ENCODE measurements around the gene NECAB2.

The NECAB2 gene

DNA sequence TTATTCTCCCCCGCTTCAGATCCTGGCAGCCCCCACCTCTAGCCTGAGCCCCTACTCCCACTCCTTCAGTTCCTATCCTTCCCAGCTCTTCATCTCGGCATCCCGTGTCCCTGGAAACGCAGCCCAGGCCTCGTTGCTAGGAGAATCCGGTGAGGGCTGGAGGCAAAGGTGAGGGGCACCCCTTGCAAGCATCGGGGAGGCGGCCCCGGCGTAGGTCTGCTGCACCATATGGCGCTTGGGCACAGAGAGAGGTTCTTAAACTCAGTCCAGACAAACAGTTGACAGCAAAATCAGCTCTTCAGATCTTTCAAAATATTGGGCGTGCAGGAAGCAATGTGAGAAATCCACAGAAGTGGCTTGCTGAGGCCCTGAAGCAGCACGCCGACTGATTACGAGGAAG, 59.6 kb downstream of the NECAB2 start:
- H3K4me3 ChIP-seq (ENCODE audit: low read depth, low read length), result no peak overlapping the region

DNA sequence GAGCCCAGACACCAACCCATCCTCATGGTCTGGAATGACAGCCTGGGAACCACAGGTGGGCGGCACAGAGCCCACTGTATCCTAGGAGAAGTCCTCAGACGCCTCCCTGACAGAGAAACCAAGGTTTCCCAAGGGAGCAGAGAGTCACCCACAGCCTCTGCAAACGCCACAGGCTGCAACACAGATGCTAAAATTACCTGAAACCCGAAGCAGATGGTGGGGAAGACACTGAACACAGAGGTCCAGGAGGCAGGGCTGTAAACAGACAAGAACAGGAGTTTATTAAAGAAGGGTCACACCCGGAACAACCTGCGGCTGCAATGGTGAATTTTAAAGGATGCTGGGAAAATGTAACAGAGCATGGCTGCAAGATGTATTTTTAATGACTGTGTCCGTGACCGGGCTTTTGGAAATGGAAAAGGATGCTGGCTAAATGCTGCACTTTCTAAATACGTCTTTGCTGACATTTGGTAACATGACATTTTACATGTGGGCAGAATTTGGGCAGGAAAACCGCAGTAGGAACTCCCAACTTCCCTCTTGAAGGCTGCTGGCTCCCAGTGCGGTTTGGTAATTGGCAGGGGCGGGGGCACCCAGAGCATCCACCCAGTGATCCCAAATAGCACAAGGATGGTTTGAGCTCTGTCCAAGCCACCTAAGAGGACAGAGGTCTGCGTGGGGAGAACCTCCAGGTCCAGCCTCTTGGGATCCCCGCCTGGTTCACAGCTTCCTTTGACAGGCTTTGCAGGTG, 61.4 kb downstream of the NECAB2 start:
- TF ChIP-seq, protein P1, sequence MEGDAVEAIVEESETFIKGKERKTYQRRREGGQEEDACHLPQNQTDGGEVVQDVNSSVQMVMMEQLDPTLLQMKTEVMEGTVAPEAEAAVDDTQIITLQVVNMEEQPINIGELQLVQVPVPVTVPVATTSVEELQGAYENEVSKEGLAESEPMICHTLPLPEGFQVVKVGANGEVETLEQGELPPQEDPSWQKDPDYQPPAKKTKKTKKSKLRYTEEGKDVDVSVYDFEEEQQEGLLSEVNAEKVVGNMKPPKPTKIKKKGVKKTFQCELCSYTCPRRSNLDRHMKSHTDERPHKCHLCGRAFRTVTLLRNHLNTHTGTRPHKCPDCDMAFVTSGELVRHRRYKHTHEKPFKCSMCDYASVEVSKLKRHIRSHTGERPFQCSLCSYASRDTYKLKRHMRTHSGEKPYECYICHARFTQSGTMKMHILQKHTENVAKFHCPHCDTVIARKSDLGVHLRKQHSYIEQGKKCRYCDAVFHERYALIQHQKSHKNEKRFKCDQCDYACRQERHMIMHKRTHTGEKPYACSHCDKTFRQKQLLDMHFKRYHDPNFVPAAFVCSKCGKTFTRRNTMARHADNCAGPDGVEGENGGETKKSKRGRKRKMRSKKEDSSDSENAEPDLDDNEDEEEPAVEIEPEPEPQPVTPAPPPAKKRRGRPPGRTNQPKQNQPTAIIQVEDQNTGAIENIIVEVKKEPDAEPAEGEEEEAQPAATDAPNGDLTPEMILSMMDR (IDR thresholded peaks at IDR 0.05; ENCODE audit: borderline replicate concordance, insufficient read depth, low read depth, low read length), result no peak
- no peak overlapping the region for H3K4me3 ChIP-seq (ENCODE audit: low read depth, low read length)

More for the DNA sequence above, 59.6 kb downstream of the NECAB2 start:
- TF ChIP-seq, protein P1 (IDR thresholded peaks at IDR 0.05; ENCODE audit: borderline replicate concordance, insufficient read depth, low read depth, low read length), result no peak

DNA sequence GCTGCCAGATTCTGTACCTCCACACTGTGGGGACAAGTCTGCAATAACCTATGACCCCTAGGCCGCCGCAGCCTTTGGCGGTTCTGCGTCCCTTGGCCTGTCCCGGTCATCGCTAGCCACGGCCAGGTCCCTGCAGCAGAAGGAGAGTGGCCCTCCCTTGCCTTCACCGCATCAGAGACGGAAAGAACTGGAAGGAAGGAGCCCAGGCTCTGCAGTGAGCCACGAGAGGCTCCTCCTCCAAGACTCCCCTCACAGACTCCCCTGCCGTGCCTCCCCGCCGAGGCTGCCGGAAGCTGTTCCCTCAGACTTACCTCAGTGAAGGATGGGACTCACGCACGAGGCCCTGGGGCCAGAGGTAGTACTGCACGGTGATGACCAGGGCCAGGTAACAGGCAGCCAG, 63.5 kb downstream of the NECAB2 start:
- TF ChIP-seq, protein P1 (IDR thresholded peaks at IDR 0.05; ENCODE audit: borderline replicate concordance, insufficient read depth, low read depth, low read length), result no peak
- H3K4me3 ChIP-seq (ENCODE audit: low read depth, low read length), result no peak overlapping the region

DNA sequence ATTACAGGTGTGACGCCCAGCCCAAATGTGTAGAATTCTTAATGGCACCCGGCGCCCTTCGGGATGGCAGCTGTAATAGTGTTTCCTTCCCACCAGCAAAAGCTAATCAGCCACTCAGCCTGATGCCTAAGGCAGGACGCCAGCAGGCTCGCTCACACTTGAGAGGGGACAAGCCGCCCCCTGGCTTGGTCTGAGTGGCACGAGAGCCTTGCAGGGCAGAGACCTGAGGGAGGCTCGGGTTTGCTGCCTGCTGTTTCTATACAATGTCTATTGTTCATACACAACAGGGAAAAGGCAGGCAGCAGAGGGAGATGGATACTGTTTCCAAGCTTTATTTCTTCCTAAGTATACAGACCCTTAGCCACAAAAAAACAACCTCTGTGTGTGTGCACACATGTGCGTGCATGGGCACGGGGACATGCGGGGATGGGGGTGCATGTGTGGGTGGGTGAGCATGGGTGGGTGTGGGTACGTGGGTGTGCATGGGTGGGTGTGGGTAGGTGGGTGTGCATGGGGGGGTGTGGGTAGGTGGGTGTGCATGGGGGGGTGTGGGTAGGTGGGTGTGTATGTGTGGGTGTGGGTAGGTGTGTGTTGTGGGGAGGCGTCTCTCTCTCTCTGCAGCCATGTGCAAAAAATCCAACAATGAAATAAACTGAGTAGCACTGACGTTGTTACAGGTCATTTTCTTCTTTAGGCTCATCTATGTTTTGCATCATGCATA, 64.6 kb downstream of the NECAB2 start:
- H3K4me3 ChIP-seq (ENCODE audit: low read depth, low read length), result no peak overlapping the region
- TF ChIP-seq, protein P1 (IDR thresholded peaks at IDR 0.05; ENCODE audit: borderline replicate concordance, insufficient read depth, low read depth, low read length), result no peak

- no peak overlapping the region for H3K4me3 ChIP-seq (ENCODE audit: low read depth, low read length)
- TF ChIP-seq, protein P1 (IDR thresholded peaks at IDR 0.05; ENCODE audit: borderline replicate concordance, insufficient read depth, low read depth, low read length), result no peak
Observed at GRCh38 chr16:84033251-84034195, 65.5 kb downstream of the NECAB2 start.

- TF ChIP-seq, protein P1 (IDR thresholded peaks at IDR 0.05; ENCODE audit: borderline replicate concordance, insufficient read depth, low read depth, low read length), result no peak
- H3K4me3 ChIP-seq (ENCODE audit: low read depth, low read length), result no peak overlapping the region
Observed at GRCh38 chr16:84034516-84034915, 66.5 kb downstream of the NECAB2 start.
